PC-9 (cell line): ENCODE measurements around the gene LCK.

Experiments
- EZH2 ChIP-seq: fragments of 200-600 bp; sonication (generic); IDR thresholded peaks from 2 replicates; pipeline ENCODE4 v1.8.0; 2017; ENCODE audit warnings: antibody characterized with exemption, low read depth
- TF ChIP-seq, protein P1 (sequence below): fragments of 200-600 bp; sonication (generic); conservative IDR thresholded peaks from 2 replicates; pipeline ENCODE4 v1.6.1; 2017; ENCODE audit warnings: mixed run types, antibody characterized with exemption, mild to moderate bottlenecking, moderate library complexity

GRCh38 chr1:32289256-32289655 lies 38.2 kb downstream of the LCK start:
- TF ChIP-seq, protein P1, sequence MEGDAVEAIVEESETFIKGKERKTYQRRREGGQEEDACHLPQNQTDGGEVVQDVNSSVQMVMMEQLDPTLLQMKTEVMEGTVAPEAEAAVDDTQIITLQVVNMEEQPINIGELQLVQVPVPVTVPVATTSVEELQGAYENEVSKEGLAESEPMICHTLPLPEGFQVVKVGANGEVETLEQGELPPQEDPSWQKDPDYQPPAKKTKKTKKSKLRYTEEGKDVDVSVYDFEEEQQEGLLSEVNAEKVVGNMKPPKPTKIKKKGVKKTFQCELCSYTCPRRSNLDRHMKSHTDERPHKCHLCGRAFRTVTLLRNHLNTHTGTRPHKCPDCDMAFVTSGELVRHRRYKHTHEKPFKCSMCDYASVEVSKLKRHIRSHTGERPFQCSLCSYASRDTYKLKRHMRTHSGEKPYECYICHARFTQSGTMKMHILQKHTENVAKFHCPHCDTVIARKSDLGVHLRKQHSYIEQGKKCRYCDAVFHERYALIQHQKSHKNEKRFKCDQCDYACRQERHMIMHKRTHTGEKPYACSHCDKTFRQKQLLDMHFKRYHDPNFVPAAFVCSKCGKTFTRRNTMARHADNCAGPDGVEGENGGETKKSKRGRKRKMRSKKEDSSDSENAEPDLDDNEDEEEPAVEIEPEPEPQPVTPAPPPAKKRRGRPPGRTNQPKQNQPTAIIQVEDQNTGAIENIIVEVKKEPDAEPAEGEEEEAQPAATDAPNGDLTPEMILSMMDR = no peak
- no peak for TF ChIP-seq EZH2
